ENCODE measurements around the gene GPRIN1. TPM values are rescaled to one million over a fixed set of nuclear protein-coding genes. Genes with fewer than 3 reads are reported as not detected.
"Not testable (repeated sequence)": the region's sequence is repeated elsewhere in the genome, so short reads cannot be mapped to it uniquely, and the experiment has no call there.

Gene GPRIN1
- total RNA-seq, 1 donor from 2014 or later, result 1.1 TPM

DNA sequence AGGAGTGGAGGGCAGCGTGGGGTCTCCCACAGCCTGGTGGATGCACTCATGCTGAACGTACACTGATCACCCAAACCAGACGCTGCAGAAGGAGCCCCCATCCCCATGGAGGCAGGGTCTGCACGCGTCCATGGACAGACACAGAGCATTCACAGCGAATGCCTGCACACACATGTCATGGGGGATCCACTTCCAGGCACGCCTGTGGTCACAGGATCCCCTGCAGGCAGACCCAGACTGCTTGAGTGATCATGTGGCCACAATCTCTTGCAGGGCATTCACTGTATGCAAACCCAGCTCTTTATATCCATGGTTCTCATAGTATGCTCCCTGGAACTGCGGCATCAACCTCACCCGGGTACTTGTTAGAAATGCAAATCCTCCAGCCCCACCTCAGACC is 15.0 kb upstream of the GPRIN1 start:
- DNase-seq (ENCODE audit: low spot score), result no peak

DNA sequence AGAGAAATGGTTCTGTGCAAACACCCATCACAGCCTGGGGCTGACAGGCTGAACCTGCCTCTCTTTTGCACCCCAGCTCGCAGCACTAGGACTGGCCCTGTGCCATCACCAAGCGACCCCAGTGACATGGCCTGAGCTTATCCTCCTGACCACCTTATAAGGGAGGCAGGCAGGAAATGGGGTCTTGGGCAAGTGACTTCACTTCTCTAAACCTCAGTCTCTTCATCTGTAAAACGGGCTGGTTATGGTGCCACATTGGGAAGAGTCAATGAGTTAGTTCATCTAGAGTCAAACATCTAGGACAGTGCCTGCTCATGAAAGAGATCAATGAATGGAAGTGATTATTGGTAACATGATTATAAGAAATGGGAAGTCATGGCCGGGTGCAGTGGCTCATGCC is 14.2 kb upstream of the GPRIN1 start:
- DNase-seq (ENCODE audit: low spot score), result no peak

- no peak for DNase-seq (ENCODE audit: low spot score)
Observed at GRCh38 chr5:176621661-176622079, 11.7 kb upstream of the GPRIN1 start.

GRCh38 chr5:176620333-176620981 is 10.5 kb upstream of the GPRIN1 start:
- no peak for DNase-seq (ENCODE audit: low spot score)

DNA sequence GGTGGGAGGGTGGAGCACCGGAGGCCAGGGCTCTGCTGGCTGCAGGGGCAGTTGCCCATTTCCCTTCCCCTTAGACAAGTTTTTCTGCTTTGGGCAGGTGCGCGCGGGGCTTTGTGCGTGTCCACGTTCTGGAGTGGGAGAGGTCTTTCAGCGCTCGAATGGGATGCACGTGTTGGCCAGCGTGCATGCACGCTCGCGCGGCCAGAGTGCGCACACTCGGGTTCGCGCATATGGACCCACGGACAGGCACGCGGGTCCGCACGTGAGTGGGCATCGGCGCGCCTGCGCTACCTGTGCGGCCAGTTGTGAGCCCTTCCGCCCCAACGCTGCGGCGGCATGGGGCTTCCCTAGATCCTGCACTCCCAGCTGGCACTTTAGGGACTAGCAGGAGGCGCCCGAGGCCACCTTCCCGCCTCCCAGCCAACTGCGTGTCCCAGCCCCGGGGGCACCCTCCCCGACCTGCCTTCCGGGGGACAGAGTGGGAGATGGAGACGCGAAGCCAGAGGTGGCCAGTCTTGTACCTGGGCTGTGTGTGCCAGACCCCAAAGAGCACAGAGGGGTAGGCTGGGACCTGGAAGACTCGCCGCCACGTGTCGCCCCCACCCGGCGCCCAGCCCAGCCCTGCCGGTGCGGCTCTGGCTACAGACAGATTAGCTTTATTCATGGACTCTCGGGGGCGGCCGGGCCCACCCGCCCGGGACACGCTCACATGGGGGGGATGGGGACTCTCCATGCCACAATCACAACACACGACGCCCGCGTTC is 9.8 kb upstream of the GPRIN1 start:
- DNase-seq (ENCODE audit: low spot score), result no peak

DNA sequence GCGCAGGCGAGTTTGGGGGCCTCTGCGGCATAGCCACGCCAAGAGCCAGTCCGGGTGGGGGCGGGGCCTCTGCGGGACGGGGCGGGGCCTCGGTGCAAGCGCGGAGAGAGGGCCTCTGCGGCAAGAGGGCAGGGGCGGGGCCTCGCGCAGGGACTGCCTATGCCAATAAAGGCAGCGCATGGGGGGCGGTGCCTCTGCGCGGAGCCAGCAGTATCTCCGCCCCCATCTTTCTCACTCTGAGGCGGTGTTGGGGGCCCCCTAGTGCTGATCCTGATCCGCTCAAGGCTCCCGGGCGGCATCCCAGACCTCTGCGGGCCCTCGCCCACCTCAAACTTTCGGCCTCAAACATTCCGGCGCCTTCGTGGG is 9.2 kb upstream of the GPRIN1 start:
- peak; percentile 67 for DNase-seq (ENCODE audit: low spot score)

- DNase-seq (ENCODE audit: low spot score), result no peak
Observed at GRCh38 chr5:176618783-176619182, 8.8 kb upstream of the GPRIN1 start.

DNA sequence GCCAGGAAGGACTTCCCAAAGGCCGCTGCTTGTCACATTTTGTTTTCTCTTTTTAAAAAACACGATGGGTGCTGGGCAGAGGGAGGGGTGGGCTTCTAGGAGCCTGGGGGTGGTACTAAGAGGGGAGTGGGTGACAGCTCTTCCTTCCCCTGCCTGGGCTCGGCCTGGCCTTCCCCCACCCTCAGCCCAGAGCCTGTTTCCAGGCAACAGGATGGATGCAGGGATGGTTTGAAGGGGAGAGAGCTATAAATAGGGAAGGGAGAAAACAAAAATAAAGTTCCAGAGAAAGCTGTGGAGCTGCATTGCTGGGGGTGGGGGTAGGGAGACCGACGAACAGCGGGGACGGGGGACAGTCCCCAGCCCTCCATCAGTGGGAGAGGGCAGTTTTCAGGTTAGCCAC is 6.6 kb upstream of the GPRIN1 start:
- DNase-seq (ENCODE audit: low spot score), result no peak

DNA sequence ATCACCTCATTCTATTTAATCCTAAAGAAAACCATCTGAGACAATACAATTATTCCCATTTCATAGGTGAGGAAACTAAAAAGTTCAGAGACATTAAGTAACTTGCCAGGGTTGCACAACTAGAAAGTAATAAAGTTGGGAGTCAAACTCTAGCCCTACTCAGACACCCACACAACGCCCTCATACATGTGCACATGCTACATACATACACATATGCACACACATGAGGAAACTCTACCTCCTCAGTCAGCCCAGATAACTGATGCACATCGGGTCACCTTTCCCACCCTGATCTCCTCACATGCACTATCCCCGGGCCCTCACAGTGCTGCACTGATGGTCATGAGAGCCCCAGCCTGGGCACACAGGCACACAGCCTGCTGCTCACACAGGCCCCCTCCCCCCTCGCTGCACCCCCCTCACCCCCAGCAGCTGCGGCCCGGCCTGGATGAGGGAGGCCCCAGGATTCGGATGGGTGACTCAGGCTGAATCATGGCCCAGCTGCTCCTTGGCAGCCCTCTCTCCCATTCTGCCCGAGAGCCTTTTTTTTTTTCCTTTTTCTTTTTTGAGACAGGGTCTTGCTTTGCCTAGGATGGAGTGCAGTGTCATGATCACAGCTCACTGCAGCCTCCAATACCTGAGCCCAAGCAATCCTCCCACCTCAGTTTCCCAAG is 5.0 kb upstream of the GPRIN1 start:
- no peak for DNase-seq (ENCODE audit: low spot score)

DNA sequence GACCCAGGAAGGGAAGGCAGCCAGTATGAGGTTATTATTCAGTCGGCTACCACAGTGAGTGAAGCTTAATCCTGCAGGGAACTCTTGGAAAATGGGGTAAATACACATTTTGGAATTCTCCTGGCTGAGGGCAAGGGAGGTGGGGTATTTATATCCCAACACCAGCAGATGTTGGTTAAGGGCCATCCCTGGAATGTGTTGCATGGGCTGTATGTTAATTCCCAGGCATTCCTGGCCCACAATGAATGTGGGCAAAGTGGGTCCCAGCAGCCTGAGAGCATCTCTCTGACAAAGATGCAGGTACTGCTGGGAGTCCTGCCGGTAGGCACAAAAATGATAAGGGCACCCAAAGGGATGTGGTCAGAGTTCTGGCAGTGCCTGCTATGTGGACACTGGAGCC is 2.9 kb upstream of the GPRIN1 start:
- no peak for DNase-seq (ENCODE audit: low spot score)

DNA sequence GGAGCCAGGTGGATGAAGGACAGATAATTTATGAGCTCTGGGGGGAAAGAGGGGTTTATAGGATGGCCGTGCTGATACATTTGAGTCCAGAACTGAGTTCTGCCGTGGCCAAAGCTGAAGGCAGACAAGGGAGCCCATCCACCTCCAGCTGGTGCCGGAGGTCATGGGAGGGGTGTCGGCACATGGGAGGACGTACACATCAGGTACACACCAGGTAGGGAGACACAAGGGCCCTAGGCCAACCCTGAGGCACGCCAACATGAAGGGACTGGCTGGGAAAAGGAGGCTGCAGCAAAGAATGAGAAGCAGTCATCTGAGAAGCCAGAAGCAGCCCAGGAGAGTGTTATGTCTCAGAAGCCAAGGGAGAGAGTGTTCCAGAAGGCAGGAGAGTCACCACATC is 2.1 kb upstream of the GPRIN1 start:
- no peak for DNase-seq (ENCODE audit: low spot score)

GRCh38 chr5:176611435-176611834 is 1.5 kb upstream of the GPRIN1 start:
- peak; percentile 80 for DNase-seq (ENCODE audit: low spot score)

DNA sequence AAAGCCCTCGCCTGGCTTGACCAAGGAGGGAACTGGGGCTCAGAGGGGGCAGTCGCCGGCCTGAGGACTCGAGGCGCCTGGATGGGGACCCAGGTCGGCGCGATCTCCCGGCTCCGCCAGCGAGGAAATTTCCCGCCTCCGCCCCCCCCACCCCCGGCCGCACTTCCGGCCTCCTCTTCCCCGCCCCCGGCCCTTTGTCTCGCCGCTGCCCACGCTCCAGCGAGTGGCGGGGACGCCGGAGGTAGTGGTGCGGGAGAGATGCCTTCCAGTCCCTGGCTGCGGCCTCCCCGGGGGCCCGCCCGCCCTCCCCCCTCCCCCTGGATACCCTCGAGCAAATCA is 448 bp upstream of the GPRIN1 start:
- DNase-seq (ENCODE audit: low spot score), result no peak

DNA sequence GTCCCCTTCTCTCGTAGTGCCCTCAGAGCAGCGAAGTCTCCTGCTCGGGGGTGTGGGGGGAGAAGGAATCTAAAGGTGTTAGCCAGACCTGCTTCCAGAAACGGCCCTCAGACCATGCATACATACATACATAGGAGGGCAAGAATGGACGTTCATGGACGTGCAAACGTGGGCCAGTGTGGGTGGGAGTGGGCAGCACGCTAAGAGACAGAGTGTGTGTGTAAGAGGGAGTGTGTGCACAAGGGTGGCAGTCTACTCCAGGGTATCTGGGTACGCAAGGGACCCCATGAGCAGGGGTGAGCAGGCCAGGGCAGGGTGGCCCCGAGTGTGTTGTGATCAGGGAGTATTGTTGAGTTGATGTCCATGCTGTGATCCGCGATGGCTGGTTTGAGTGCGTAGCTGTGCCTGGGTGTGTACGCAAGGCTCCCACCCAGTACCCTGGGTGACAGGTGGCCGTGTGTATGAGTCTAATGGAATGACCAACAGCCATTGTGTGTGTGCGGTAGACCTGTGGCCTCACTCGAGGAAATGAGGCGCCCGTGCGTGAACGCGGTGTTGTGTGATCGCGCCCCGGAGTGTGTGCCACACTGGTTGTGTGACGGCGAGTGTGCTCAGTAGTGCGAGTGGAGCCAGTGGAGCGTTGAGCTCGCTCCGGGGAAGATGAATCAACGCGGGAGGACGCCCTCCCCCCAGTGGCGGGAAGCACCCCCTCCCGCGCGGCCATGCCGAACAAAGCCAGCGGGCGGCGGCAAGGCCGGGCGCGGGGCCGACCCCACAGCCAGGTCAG is 826 bp downstream of the GPRIN1 start:
- no peak for DNase-seq (ENCODE audit: low spot score)

- DNase-seq (ENCODE audit: low spot score), result no peak
Observed at GRCh38 chr5:176608142-176608705, 1.7 kb downstream of the GPRIN1 start.

GRCh38 chr5:176606875-176607274 is 3.1 kb downstream of the GPRIN1 start:
- DNase-seq (ENCODE audit: low spot score), result no peak

- DNase-seq (ENCODE audit: low spot score), result no peak
Observed at GRCh38 chr5:176606032-176606431, 3.9 kb downstream of the GPRIN1 start.

GRCh38 chr5:176603091-176603490 is 6.9 kb downstream of the GPRIN1 start:
- no peak for DNase-seq (ENCODE audit: low spot score)

DNA sequence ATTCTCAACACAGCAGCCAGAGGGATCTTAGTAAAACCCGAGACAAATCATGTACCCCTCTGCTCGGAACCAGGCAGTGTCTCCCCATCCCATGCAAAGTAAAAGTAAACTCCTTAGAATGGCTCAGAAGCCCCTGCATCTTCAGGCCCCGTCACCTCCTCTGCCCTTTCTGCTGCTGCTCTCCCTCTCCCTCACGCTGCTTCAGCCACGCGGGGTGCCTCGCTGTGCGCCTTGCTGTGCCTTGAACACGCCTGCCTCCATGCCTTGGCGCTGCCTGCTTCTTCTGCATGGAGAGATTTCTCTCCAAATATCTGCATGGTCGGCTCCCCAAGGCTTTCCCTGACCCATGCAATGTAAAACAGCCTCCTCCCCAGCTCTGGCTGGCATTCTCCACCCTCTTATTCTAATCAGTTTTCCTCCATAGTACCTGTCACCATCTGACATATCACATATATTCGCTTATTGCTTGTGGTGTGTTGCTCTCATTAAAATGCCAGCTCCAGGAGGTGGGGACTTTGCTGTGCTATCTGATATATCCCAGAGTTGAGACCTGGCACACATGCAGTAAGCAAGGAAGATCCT is 8.0 kb downstream of the GPRIN1 start:
- DNase-seq (ENCODE audit: low spot score), result no peak

DNA sequence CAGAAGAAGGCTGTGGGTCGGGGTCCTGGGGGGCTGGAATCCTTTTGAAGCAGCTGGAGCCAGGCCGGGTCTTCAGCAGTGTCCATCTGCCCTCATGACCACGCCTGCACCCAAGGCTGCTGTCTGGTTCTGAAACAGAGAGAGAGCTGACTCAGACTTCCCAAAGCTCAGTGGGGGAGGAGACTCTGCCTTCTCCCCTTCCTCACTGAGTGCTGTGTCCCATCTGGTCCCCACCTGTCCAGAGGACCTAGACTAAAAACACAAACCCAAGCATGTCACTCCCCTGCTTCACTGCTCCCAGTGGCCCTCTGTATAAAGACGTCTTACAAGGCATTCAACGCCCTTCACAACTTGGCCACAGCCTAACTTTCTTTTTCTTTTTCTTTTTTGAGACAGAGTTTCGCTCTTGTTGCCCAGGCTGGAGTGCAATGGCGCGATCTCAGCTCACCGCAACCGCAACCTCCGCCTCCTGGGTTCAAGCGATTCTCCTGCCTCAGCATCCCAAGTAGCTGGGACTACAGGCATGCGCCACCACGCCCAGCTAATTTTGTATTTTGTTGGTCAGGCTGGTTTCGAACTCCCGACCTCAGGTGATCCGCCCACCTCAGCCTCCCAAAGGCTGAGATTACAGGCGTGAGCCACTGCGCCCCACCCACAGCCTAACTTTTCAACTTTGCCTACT is 10.1 kb downstream of the GPRIN1 start:
- DNase-seq (ENCODE audit: low spot score), result not testable (repeated sequence)
